HepG2 (cell line): ENCODE data around the gene MYOC. TPM values are rescaled to one million over a fixed set of nuclear protein-coding genes. Genes with fewer than 3 reads are reported as not detected.

Source experiments
- AGO2 ChIP-seq: fragments of 200-400 bp; formaldehyde crosslinking; optimal IDR thresholded peaks from 2 replicates; pipeline ENCODE3; 2017; ENCODE audit warnings: mild to moderate bottlenecking, low read depth, low read length, moderate library complexity
- ARNT2 ChIP-seq: sonication (generic); formaldehyde crosslinking; IDR thresholded peaks from 2 replicates; pipeline ENCODE4 v1.8.0; 2022; ENCODE audit warnings: mild to moderate bottlenecking, low read depth, missing genetic modification reagents, moderate library complexity
- ASH2L ChIP-seq: fragments of 300-600, 200-600 bp; sonication (generic); IDR thresholded peaks from 2 replicates; pipeline ENCODE4 v1.7.0; 2017; ENCODE audit warnings: low read depth, mild to moderate bottlenecking, moderate library complexity, mixed read lengths, low read length; ENCODE audit not compliant: insufficient read length
- ATAD3A ChIP-seq: sonication (generic); formaldehyde crosslinking; IDR thresholded peaks from 2 replicates; pipeline ENCODE4 v1.4.0; 2020; ENCODE audit warnings: missing genetic modification reagents
- BCL6 ChIP-seq: IDR thresholded peaks from 2 replicates; pipeline ENCODE4 v1.6.1; 2016; ENCODE audit warnings: missing genetic modification reagents, missing compliant biosample characterization
- CBX5 ChIP-seq: sonication (generic); formaldehyde crosslinking; IDR thresholded peaks from 2 replicates; pipeline ENCODE4 v1.4.0; 2020; ENCODE audit warnings: missing genetic modification reagents, borderline replicate concordance
- CREM ChIP-seq, 2 experiments: sonication (generic) in 1 of 2; formaldehyde crosslinking in 1 of 2; IDR thresholded peaks; 2 replicates each; pipeline versions ENCODE4 v1.4.0 to v1.6.1; 2016 to 2020; ENCODE audit warnings: antibody characterized with exemption in 1 of 2, mild to moderate bottlenecking in 1 of 2, missing genetic modification reagents in 1 of 2
- FOXK1 ChIP-seq: sonication (generic); formaldehyde crosslinking; IDR thresholded peaks from 2 replicates; pipeline ENCODE4 v1.4.0; 2020; ENCODE audit warnings: low read depth, missing genetic modification reagents, borderline replicate concordance
- MXD4 ChIP-seq: IDR thresholded peaks from 2 replicates; pipeline ENCODE4 v1.6.1; 2016; ENCODE audit warnings: mild to moderate bottlenecking, missing biosample characterization, missing genetic modification reagents
- NFKB2 ChIP-seq: sonication (generic); formaldehyde crosslinking; IDR thresholded peaks from 2 replicates; pipeline ENCODE4 v1.4.0; 2020; ENCODE audit warnings: missing genetic modification reagents, borderline replicate concordance
- PPARG ChIP-seq: conservative IDR thresholded peaks from 2 replicates; pipeline ENCODE4 v1.6.1; 2016; ENCODE audit warnings: missing biosample characterization, missing genetic modification reagents
- RARG ChIP-seq: sonication (generic); formaldehyde crosslinking; IDR thresholded peaks from 2 replicates; pipeline ENCODE4 v1.4.0; 2020; ENCODE audit warnings: low read depth, mild to moderate bottlenecking, missing genetic modification reagents
- RBM22 ChIP-seq: fragments of 200-400 bp; formaldehyde crosslinking; optimal IDR thresholded peaks from 2 replicates; pipeline ENCODE3; 2017; ENCODE audit warnings: mild to moderate bottlenecking, low read length, moderate library complexity
- RFX5 ChIP-seq: IDR thresholded peaks from 2 replicates; pipeline ENCODE4 v1.6.1; 2011; ENCODE audit warnings: low read depth, low read length, improper control_type of control experiment
- SUZ12 ChIP-seq: fragments of 150-350 bp; IDR thresholded peaks from 2 replicates; pipeline ENCODE4 v1.6.1; 2014; ENCODE audit warnings: low read depth, low read length
- TBX3 ChIP-seq: fragments of 450-650 bp; IDR thresholded peaks from 2 replicates; pipeline ENCODE4 v1.6.1; 2017; ENCODE audit warnings: antibody characterized with exemption, mild to moderate bottlenecking, inconsistent platforms, borderline replicate concordance
- ZNF317 ChIP-seq: sonication (generic); formaldehyde crosslinking; IDR thresholded peaks from 2 replicates; pipeline ENCODE4 v1.5.0; 2020; ENCODE audit warnings: mild to moderate bottlenecking, missing genetic modification reagents
- ZNF75D ChIP-seq: sonication (generic); formaldehyde crosslinking; IDR thresholded peaks from 2 replicates; pipeline ENCODE4 v1.8.1; 2023; ENCODE audit warnings: missing genetic modification reagents, mild to moderate bottlenecking, borderline replicate concordance
- ZNF761 ChIP-seq: sonication (generic); formaldehyde crosslinking; conservative IDR thresholded peaks from 2 replicates; pipeline ENCODE4 v1.4.0; 2020; ENCODE audit warnings: mild to moderate bottlenecking, missing genetic modification reagents
- ZSCAN22 ChIP-seq: sonication (generic); formaldehyde crosslinking; IDR thresholded peaks from 2 replicates; pipeline ENCODE4 v1.4.0; 2020; ENCODE audit warnings: mild to moderate bottlenecking, missing genetic modification reagents
- polyA plus RNA-seq, 8 experiments: library from polyadenylated mRNA; depleted of rRNA in 3 of 8; stranded (reverse) in 7 of 8; unstranded in 1 of 8; fragments of >200 nt; fragmentation: Illumina TruSeq in 4 of 8; extraction: Trizol in 4 of 8; gene quantifications; 2 replicates each; pipeline versions ENCODE4 v1.2.1 to v1.2.3, GENCODE V29; 2011 to 2016; ENCODE audit warnings: low read depth in 4 of 8, missing spikeins in 1 of 8, mixed read lengths in 1 of 8; ENCODE audit not compliant: insufficient read depth in 1 of 8
- total RNA-seq, 5 experiments: library from RNA; depleted of rRNA; stranded (reverse); fragments of >200 nt; fragmentation: Illumina TruSeq; extraction: Trizol; gene quantifications; 2 replicates each; pipeline ENCODE4 v1.2.3, GENCODE V29; 2016; ENCODE audit warnings: low read depth in 1 of 5
- TF ChIP-seq, protein P1 (sequence below): sonication (generic); formaldehyde crosslinking; IDR thresholded peaks from 2 replicates; pipeline ENCODE4 v1.4.0; 2020; ENCODE audit warnings: missing genetic modification reagents, borderline replicate concordance
- TF ChIP-seq, protein P2 (sequence below): fragments of 450-650 bp; IDR thresholded peaks from 2 replicates; pipeline ENCODE4 v1.6.1; 2017
- TF ChIP-seq, protein P3 (sequence below): sonication (generic); formaldehyde crosslinking; IDR thresholded peaks from 2 replicates; pipeline ENCODE4 v1.5.0; 2020; ENCODE audit warnings: missing genetic modification reagents
- TF ChIP-seq, protein P4 (sequence below): sonication (generic); formaldehyde crosslinking; IDR thresholded peaks from 2 replicates; pipeline ENCODE4 v1.4.0; 2020; ENCODE audit warnings: missing genetic modification reagents, borderline replicate concordance

The MYOC gene
- total and polyA plus RNA-seq, 2 of the 13 experiments (the other 11 are each of a cell fraction or from before 2014, with no cell fraction given) = not detected

DNA sequence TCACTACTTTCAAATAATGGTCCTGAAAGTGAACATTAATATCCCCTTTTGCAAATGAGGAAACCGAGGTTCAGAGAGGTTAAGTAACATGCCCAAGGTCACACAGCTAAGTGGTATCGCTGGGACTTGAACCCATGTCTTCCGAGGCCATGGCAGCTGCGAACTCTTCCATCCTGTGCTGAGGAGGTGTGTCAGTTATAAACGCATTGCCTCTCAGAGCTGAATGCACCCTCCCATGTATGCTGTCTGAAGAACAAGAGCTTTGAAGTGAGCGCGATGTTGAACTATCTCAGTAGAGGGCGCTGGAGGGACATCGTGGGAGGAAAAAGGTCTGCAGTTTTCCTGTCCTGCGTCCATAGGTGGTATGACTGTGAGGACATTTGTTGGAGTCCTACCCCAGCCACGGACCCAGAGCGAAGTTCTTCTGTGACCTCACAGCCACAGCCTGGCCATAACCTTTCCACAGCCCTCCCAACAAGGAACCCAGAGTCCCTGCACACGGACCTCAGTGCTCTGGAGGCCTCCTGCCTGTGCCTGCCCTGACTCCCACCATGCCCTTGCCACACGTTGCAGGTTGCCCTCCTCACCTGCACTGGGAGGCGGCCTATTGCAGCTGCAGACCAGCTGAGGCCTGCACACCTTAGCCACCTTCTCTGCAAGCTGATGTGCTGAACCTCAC is 7.5 kb downstream of the MYOC start (continued):
- TF ChIP-seq ZNF317 (CRISPR knock-in tag) (no peak), PPARG (CRISPR knock-in tag) (no peak), BCL6 (CRISPR knock-in tag) (no peak), AGO2 (no peak), ZNF761 (CRISPR knock-in tag) (no peak), ATAD3A (no peak), MXD4 (CRISPR knock-in tag) (no peak), RBM22 (no peak), ZSCAN22 (CRISPR knock-in tag) (no peak), ASH2L (peak; percentile 45), FOXK1 (CRISPR knock-in tag) (no peak), RARG (no peak), CBX5 (CRISPR knock-in tag) (no peak; the same call in 1 of the 2 replicates), ARNT2 (CRISPR knock-in tag) (0 out of 2 replicates have a peak, but pooled peaks have one; percentile 34), TBX3 (no peak), NFKB2 (CRISPR knock-in tag) (no peak), SUZ12 (no peak), ZNF75D (CRISPR knock-in tag) (no peak), RFX5 (no peak), CREM (IDR thresholded peaks at IDR 0.05) (no peak), CREM (CRISPR knock-in tag; IDR thresholded peaks at IDR 0.05) (no peak)
- TF ChIP-seq, protein P1, sequence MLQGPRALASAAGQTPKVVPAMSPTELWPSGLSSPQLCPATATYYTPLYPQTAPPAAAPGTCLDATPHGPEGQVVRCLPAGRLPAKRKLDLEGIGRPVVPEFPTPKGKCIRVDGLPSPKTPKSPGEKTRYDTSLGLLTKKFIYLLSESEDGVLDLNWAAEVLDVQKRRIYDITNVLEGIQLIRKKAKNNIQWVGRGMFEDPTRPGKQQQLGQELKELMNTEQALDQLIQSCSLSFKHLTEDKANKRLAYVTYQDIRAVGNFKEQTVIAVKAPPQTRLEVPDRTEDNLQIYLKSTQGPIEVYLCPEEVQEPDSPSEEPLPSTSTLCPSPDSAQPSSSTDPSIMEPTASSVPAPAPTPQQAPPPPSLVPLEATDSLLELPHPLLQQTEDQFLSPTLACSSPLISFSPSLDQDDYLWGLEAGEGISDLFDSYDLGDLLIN = no peak
- TF ChIP-seq, protein P2, sequence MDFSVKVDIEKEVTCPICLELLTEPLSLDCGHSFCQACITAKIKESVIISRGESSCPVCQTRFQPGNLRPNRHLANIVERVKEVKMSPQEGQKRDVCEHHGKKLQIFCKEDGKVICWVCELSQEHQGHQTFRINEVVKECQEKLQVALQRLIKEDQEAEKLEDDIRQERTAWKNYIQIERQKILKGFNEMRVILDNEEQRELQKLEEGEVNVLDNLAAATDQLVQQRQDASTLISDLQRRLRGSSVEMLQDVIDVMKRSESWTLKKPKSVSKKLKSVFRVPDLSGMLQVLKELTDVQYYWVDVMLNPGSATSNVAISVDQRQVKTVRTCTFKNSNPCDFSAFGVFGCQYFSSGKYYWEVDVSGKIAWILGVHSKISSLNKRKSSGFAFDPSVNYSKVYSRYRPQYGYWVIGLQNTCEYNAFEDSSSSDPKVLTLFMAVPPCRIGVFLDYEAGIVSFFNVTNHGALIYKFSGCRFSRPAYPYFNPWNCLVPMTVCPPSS = no peak
- TF ChIP-seq, protein P3, sequence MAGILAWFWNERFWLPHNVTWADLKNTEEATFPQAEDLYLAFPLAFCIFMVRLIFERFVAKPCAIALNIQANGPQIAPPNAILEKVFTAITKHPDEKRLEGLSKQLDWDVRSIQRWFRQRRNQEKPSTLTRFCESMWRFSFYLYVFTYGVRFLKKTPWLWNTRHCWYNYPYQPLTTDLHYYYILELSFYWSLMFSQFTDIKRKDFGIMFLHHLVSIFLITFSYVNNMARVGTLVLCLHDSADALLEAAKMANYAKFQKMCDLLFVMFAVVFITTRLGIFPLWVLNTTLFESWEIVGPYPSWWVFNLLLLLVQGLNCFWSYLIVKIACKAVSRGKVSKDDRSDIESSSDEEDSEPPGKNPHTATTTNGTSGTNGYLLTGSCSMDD (CRISPR knock-in tag) = no peak
- TF ChIP-seq, protein P4, sequence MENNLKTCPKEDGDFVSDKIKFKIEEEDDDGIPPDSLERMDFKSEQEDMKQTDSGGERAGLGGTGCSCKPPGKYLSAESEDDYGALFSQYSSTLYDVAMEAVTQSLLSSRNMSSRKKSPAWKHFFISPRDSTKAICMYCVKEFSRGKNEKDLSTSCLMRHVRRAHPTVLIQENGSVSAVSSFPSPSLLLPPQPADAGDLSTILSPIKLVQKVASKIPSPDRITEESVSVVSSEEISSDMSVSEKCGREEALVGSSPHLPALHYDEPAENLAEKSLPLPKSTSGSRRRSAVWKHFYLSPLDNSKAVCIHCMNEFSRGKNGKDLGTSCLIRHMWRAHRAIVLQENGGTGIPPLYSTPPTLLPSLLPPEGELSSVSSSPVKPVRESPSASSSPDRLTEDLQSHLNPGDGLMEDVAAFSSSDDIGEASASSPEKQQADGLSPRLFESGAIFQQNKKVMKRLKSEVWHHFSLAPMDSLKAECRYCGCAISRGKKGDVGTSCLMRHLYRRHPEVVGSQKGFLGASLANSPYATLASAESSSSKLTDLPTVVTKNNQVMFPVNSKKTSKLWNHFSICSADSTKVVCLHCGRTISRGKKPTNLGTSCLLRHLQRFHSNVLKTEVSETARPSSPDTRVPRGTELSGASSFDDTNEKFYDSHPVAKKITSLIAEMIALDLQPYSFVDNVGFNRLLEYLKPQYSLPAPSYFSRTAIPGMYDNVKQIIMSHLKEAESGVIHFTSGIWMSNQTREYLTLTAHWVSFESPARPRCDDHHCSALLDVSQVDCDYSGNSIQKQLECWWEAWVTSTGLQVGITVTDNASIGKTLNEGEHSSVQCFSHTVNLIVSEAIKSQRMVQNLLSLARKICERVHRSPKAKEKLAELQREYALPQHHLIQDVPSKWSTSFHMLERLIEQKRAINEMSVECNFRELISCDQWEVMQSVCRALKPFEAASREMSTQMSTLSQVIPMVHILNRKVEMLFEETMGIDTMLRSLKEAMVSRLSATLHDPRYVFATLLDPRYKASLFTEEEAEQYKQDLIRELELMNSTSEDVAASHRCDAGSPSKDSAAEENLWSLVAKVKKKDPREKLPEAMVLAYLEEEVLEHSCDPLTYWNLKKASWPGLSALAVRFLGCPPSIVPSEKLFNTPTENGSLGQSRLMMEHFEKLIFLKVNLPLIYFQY (CRISPR knock-in tag) = no peak
